Endothelial cell of umbilical vein (primary cell): ENCODE results near the gene EP400. TPM values are rescaled to one million over a fixed set of nuclear protein-coding genes. Genes with fewer than 3 reads are reported as not detected.
"Not testable (repeated sequence)": the region's sequence is repeated elsewhere in the genome, so short reads cannot be mapped to it uniquely, and the experiment has no call there.

ENCODE experiments used
- BruUV-seq: library from RNA; stranded (reverse); fragments of 400-500 nt; replicated peaks from 2 replicates; lab custom pipeline; 2021; lab: Mats Ljungman, UMichigan
- CTCF ChIA-PET: fragments of 300-600, 350-600 bp; sonication (Branson Sonifier 250); formaldehyde crosslinking; loops from one replicate; lab custom pipeline; 2021; ENCODE audit warnings: antibody characterized with exemption, inconsistent platforms; lab: Charles Lee
- POLR2A ChIA-PET: fragments of 300-600, 350-600 bp; sonication (Branson Sonifier 250); formaldehyde crosslinking; loops from one replicate; lab custom pipeline; 2021; ENCODE audit warnings: antibody characterized with exemption, inconsistent platforms; lab: Charles Lee
- DNase-seq: peaks from one replicate; pipeline ENCODE4 v3.0.0-alpha.2; 2011; ENCODE audit warnings: low read depth, low spot score
- FAIRE-seq: peaks from 2 replicates; lab custom pipeline; 2011; peaks lifted over from hg19 to GRCh38; lab: Jason Lieb, UNC
- H2AFZ ChIP-seq: 2 replicates; pipeline ENCODE4 v1.6.0; 2012; ENCODE audit warnings: low read depth, low read length, control low read depth, inconsistent platforms
- H3K27ac ChIP-seq: 2 replicates; pipeline ENCODE4 v1.5.1; 2011; ENCODE audit warnings: low read depth, mild to moderate bottlenecking, control low read depth, low read length, moderate library complexity; ENCODE audit not compliant: insufficient read depth
- H3K27me3 ChIP-seq, 2 experiments: 2 replicates each; pipeline versions ENCODE4 v1.6.0 to v1.6.1; 2011; ENCODE audit warnings: low read length in 2 of 2, mixed read lengths in 1 of 2; ENCODE audit not compliant: control insufficient read depth in 2 of 2, insufficient read depth in 2 of 2
- H3K36me3 ChIP-seq, 2 experiments: 2 replicates in 1 of 2; 3 replicates in 1 of 2; pipeline ENCODE4 v1.5.1; 2011; ENCODE audit warnings: low read length in 2 of 2, mild to moderate bottlenecking in 1 of 2, moderate library complexity in 1 of 2; ENCODE audit not compliant: control insufficient read depth in 2 of 2, insufficient read depth in 2 of 2; ENCODE audit errors: extremely low read depth in 1 of 2
- H3K4me1 ChIP-seq: 3 replicates; pipeline ENCODE4 v1.5.1; 2011; ENCODE audit warnings: mild to moderate bottlenecking, low read length; ENCODE audit not compliant: control insufficient read depth, insufficient read depth; ENCODE audit errors: extremely low read depth
- H3K4me2 ChIP-seq: 2 replicates; pipeline ENCODE4 v1.6.1; 2011; ENCODE audit warnings: low read length, control low read depth, mixed read lengths; ENCODE audit not compliant: insufficient read depth
- H3K4me3 ChIP-seq, 3 experiments: fragments of 200-600 bp in 1 of 3; sonication (generic), shearing (Covaris generic) in 1 of 3; replicated peaks in 1 of 3; 2 replicates each; pipeline ENCODE4 v1.5.1; 2011 to 2016; ENCODE audit warnings: control low read depth in 3 of 3, low read length in 3 of 3, mild to moderate bottlenecking in 2 of 3, inconsistent platforms in 1 of 3, low read depth in 1 of 3, moderate library complexity in 1 of 3; ENCODE audit not compliant: insufficient read depth in 1 of 3
- H3K79me2 ChIP-seq: 2 replicates; pipeline ENCODE4 v1.6.0; 2012; ENCODE audit warnings: low read length, inconsistent platforms; ENCODE audit not compliant: control insufficient read depth, insufficient read depth
- H3K9ac ChIP-seq: replicated peaks from 2 replicates; pipeline ENCODE3; 2011; ENCODE audit warnings: low read length, control low read depth; ENCODE audit not compliant: insufficient read depth; ENCODE audit errors: extremely low read depth
- H3K9me1 ChIP-seq: replicated peaks from 3 replicates; pipeline ENCODE4 v1.6.0; 2011; ENCODE audit warnings: mild to moderate bottlenecking, low read length; ENCODE audit not compliant: control insufficient read depth, insufficient read depth; ENCODE audit errors: extremely low read depth
- H3K9me3 ChIP-seq: replicated peaks from 2 replicates; pipeline ENCODE4 v1.5.1; 2012; ENCODE audit warnings: low read length, inconsistent platforms; ENCODE audit not compliant: control insufficient read depth, insufficient read depth
- H4K20me1 ChIP-seq: replicated peaks from 2 replicates; pipeline ENCODE3; 2011; ENCODE audit warnings: mild to moderate bottlenecking, low read length; ENCODE audit not compliant: control insufficient read depth, insufficient read depth; ENCODE audit errors: extremely low read depth
- CTCF ChIP-seq, 2 donors: IDR thresholded peaks; 1 replicate in 1 of 2; 2 replicates in 1 of 2; pipeline ENCODE4 v1.5.1; 2011; ENCODE audit warnings: low read length in 2 of 2, mild to moderate bottlenecking in 2 of 2, moderate library complexity in 2 of 2, control low read depth in 1 of 2, inconsistent platforms in 1 of 2, low read depth in 1 of 2; ENCODE audit not compliant: insufficient read depth in 1 of 2; ENCODE audit errors: extremely low read depth in 1 of 2
- EZH2 ChIP-seq: IDR thresholded peaks from 2 replicates; pipeline ENCODE4 v1.6.1; 2012; ENCODE audit warnings: borderline replicate concordance, low read depth, mild to moderate bottlenecking, moderate library complexity, low read length, inconsistent platforms; ENCODE audit not compliant: severe bottlenecking
- POLR2AphosphoS5 ChIP-seq: IDR thresholded peaks from 2 replicates; pipeline ENCODE4 v1.6.1; 2012; ENCODE audit warnings: low read depth, mild to moderate bottlenecking, control low read depth, low read length, moderate library complexity; ENCODE audit not compliant: insufficient read depth
- dilution Hi-C: fragments of 300-500 bp; cut with MboI; formaldehyde crosslinking; loops from one replicate; pipeline ENCODE4 v1.15.0; 2019; ENCODE audit warnings: low sequenced_read_pairs; ENCODE audit not compliant: extremely low pct_ligation_motif_present
- intact Hi-C: fragments of 100-400 bp; cut with micrococcal nuclease; formaldehyde crosslinking; loops from one replicate; pipeline ENCODE4 v1.10.0; 2022
- polyA plus RNA-seq, 4 experiments: library from polyadenylated mRNA; depleted of rRNA in 3 of 4; stranded (reverse) in 3 of 4; unstranded in 1 of 4; fragments of >200 nt; gene quantifications; 2 replicates each; pipeline versions ENCODE4 v1.2.1 to v1.2.3, GENCODE V29; 2011 to 2012; ENCODE audit warnings: missing spikeins in 1 of 4
- total RNA-seq: library from RNA; stranded (reverse); gene quantifications from 2 replicates; pipeline ENCODE4 v1.2.3, GENCODE V29; 2021

The EP400 gene
- total and polyA plus RNA-seq, 2 donors (not counting 3 experiments of a cell fraction or from before 2014, with no cell fraction given), result 9.0 to 57.7 TPM

GRCh38 chr12:132049876-132050275 lies 100.1 kb downstream of the EP400 start:
- POLR2A ChIA-PET, result no interaction called here
- Histone ChIP-seq H3K9me3 (no peaks in the 10 kb centered on the region), H3K27me3 (no peaks in the 10 kb centered on the region), H2AFZ (no peak overlapping the region), H3K4me1 (no peaks in the 10 kb centered on the region), H3K4me3 (no peak overlapping the region), H3K9me1 (no peaks in the 10 kb centered on the region), H3K4me2 (no peak overlapping the region), H3K36me3 (peaks cover 4 to 58% of the 10 kb centered on the region in 2 experiments), H3K9ac (no peak overlapping the region), H4K20me1 (no peaks in the 10 kb centered on the region), H3K27ac (no peak overlapping the region), H3K79me2 (peaks cover 2% of the 10 kb centered on the region)
- dilution Hi-C loops, result no loop called here
- no TSS peak for BruUV-seq
- DNase-seq (no peak), FAIRE-seq (no peak)
- TF ChIP-seq EZH2, result no peak
- no peak for TF ChIP-seq POLR2AphosphoS5
- CTCF ChIA-PET, result no interaction called here
- intact Hi-C loops, result no loop called here

- DNase-seq, H3K4me1 ChIP-seq, dilution Hi-C loops, POLR2A ChIA-PET, H3K27me3 ChIP-seq, CTCF ChIA-PET, H3K9me3 ChIP-seq, BruUV-seq, H4K20me1 ChIP-seq, FAIRE-seq, H2AFZ ChIP-seq, intact Hi-C loops, H3K4me3 ChIP-seq, H3K4me2 ChIP-seq, H3K79me2 ChIP-seq, H3K9ac ChIP-seq, H3K27ac ChIP-seq, H3K9me1 ChIP-seq: not testable (repeated sequence)
- H3K36me3 ChIP-seq, result peaks cover 11 to 55% of the 10 kb centered on the region in 2 experiments
- peak in 1 of 2 donors; percentile 21 for TF ChIP-seq CTCF (IDR thresholded peaks at IDR 0.05; ENCODE audit: extremely low read depth in 1 of 2, insufficient read depth in 1 of 2, low read depth in 1 of 2, low read length in 2 of 2)
Observed at GRCh38 chr12:132051718-132052117, 102.0 kb downstream of the EP400 start.
